Psoas muscle (tissue), 8 donors: Measurements from ENCODE around the gene ARHGAP12. TPM values are rescaled to one million over a fixed set of nuclear protein-coding genes. Genes with fewer than 3 reads are reported as not detected.
"Not testable (repeated sequence)": the region's sequence is repeated elsewhere in the genome, so short reads cannot be mapped to it uniquely, and the experiment has no call there.

ENCODE experiments used
- ATAC-seq, 4 donors: fragments of 200-7000 bp; cut with Tn5 transposase; one replicate each; pipeline ENCODE4 v1.9.1; 2020; ENCODE audit warnings: moderate library complexity in 3 of 4, mild to moderate bottlenecking in 2 of 4
- DNase-seq, 2 donors: peaks; one replicate each; pipeline ENCODE4 v3.0.0-alpha.2; 2020
- H3K27ac ChIP-seq: fragments of 200-600 bp; one replicate; pipeline ENCODE4 v1.8.0; 2022
- H3K27me3 ChIP-seq, 3 donors: fragments of 200-600 bp in 1 of 3; one replicate each; pipeline versions ENCODE4 v1.6.1 to v1.8.0; 2013 to 2022; ENCODE audit warnings: low read length in 2 of 3, mild to moderate bottlenecking in 2 of 3, moderate library complexity in 1 of 3; ENCODE audit not compliant: insufficient read depth in 3 of 3
- H3K36me3 ChIP-seq, 2 donors: fragments of 200-600 bp in 1 of 2; one replicate each; pipeline versions ENCODE4 v1.6.1 to v1.8.0; 2013 to 2022; ENCODE audit warnings: low read depth in 1 of 2, mild to moderate bottlenecking in 1 of 2, moderate library complexity in 1 of 2; ENCODE audit not compliant: insufficient read depth in 1 of 2
- H3K4me1 ChIP-seq: fragments of 200-600 bp; one replicate; pipeline ENCODE4 v1.8.0; 2022
- H3K4me3 ChIP-seq: fragments of 200-600 bp; one replicate; pipeline ENCODE4 v1.8.0; 2022; ENCODE audit warnings: mild to moderate bottlenecking
- H3K9me3 ChIP-seq: fragments of 200-600 bp; one replicate; pipeline ENCODE4 v1.8.0; 2022
- WGBS, 3 donors: extraction: QIAGEN DNeasy Blood & Tissue Kit; methylation state at CpG; one replicate each; pipeline versions ENCODE4 v1.1.6 to v1.1.7; 2013; 5-methylcytosine and 5-hydroxymethylcytosine counted together
- intact Hi-C, 2 donors: fragments of 100-400 bp; cut with DNase I; formaldehyde crosslinking; loops; one replicate each; pipeline versions ENCODE4 v1.11.0 to v1.14.2; 2022
- polyA plus RNA-seq, 3 donors: library from polyadenylated mRNA; stranded (reverse); fragments of 200-250 nt; gene quantifications; one replicate each; pipeline ENCODE4 v1.2.3, GENCODE V29; 2013
- total RNA-seq, 4 donors: library from RNA; stranded (reverse); fragmentation: NEBNext Ultra II Directional in 2 of 4; extraction: Animal tissue kit (Norgen Biotek cat#: 25700) in 2 of 4; gene quantifications; one replicate each; pipeline versions ENCODE4 v1.2.1 to v1.2.4, GENCODE V29; 2021 to 2023
- TF ChIP-seq, protein P1 (sequence below): fragments of 200-600 bp; IDR thresholded peaks from one replicate; pipeline ENCODE4 v1.8.0; 2022; ENCODE audit warnings: antibody characterized with exemption
- donor health status: healthy with polysubstance abuse.
- donor health status: DM: no; HTN: no; CAD: no; lungs with moderate emphysema.
- donor health status: Bipolar disorder and iron deficiency.
- donor health status: healthy.
- donor health status: DM: yes; HTN: yes; CAD: no.
- donor health status: DM: no; HTN: no; CAD: no.
- donor health status: DM: no; HTN: no; CAD: no.
- donor health status: DM: yes; HTN: yes; CAD: no.

The ARHGAP12 gene
- total and polyA plus RNA-seq, 7 donors: 8.2 to 18.2 (median 11.8) TPM

DNA sequence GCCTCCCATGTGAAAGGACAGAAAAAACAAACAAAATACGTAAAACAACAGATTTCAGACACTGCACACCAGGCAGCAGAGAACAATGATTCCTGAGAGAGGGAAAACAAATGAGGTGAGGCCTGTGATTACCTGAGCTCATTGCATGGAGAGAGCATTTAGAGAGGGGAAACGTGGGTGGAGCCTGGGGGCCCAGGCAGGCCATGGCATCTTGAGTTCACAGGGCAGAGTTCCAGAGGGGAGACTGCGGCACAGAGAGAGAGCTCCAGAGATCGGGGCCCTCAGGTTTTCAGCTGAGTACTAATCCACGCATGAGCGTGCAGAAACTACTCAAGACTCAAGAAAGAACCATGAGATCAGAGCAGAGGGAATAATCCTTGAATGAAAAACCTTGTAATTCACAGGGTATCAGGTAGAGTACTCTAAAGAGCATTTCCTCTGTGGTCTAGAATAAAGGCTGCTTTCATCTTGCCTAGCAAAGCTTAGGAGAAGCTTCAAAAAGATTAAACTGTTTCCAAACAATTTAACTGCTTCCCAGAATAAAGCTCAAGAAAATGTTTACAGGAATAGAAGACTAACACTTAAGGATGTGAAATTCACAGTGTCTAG lies 46.6 kb upstream of the ARHGAP12 start:
- WGBS, 3 donors: 84 to 91% (median 91%) methylated on average over 6 of the region's 6 CpGs
- Histone ChIP-seq H3K4me3 (no peak overlapping the region), H3K36me3 (no peaks in the 10 kb centered on the region), H3K4me1 (no peaks in the 10 kb centered on the region), H3K9me3 (no peaks in the 10 kb centered on the region), H3K27me3 (no peaks in the 10 kb centered on the region), H3K27ac (no peak overlapping the region)
- ATAC-seq (no peak), DNase-seq (no peak)
- TF ChIP-seq, protein P1, sequence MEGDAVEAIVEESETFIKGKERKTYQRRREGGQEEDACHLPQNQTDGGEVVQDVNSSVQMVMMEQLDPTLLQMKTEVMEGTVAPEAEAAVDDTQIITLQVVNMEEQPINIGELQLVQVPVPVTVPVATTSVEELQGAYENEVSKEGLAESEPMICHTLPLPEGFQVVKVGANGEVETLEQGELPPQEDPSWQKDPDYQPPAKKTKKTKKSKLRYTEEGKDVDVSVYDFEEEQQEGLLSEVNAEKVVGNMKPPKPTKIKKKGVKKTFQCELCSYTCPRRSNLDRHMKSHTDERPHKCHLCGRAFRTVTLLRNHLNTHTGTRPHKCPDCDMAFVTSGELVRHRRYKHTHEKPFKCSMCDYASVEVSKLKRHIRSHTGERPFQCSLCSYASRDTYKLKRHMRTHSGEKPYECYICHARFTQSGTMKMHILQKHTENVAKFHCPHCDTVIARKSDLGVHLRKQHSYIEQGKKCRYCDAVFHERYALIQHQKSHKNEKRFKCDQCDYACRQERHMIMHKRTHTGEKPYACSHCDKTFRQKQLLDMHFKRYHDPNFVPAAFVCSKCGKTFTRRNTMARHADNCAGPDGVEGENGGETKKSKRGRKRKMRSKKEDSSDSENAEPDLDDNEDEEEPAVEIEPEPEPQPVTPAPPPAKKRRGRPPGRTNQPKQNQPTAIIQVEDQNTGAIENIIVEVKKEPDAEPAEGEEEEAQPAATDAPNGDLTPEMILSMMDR: no peak
- intact Hi-C loops: no loop called here

DNA sequence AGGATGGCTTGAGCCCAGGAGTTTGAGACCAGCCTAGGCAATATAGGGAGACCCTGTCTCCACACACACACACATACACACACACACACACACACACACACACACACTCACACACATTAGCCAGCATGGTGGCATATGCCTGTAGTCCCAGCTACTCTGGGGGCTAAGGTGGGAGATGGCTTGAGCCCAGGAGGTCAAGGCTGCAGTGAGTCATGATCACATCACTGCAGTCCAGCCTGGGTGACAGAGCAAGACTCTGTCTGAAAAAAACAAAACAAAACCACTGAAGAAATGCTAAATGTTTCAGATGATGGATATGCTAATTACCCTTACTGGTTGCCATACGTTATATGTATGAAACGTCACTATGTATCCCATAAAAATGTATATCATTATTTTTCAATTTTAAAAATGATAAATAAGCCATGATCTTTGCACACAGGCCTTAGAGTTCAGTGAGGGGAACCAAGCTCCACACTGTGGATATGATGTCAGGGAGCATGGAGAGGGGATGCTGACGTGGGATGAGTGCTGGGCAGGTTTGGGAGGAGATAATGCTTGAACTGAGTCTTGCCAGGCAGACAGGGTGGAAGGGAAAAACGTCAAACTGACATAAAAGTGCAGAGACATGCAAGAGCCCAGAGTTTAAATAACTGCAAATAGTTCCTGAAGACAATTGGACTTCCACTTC lies 45.9 kb upstream of the ARHGAP12 start:
- no peak overlapping the region for H3K4me3 ChIP-seq
- 84 to 91% (median 87%) methylated on average over 4 of the region's 4 CpGs for WGBS, 3 donors
- no peaks in the 10 kb centered on the region for H3K9me3 ChIP-seq
- H3K27ac ChIP-seq: no peak overlapping the region
- no peaks in the 10 kb centered on the region for H3K36me3 ChIP-seq
- no peak for DNase-seq
- ATAC-seq: no peak
- no peaks in the 10 kb centered on the region for H3K4me1 ChIP-seq
- TF ChIP-seq, protein P1: no peak
- intact Hi-C loops: no loop called here
- H3K27me3 ChIP-seq: no peaks in the 10 kb centered on the region

DNA sequence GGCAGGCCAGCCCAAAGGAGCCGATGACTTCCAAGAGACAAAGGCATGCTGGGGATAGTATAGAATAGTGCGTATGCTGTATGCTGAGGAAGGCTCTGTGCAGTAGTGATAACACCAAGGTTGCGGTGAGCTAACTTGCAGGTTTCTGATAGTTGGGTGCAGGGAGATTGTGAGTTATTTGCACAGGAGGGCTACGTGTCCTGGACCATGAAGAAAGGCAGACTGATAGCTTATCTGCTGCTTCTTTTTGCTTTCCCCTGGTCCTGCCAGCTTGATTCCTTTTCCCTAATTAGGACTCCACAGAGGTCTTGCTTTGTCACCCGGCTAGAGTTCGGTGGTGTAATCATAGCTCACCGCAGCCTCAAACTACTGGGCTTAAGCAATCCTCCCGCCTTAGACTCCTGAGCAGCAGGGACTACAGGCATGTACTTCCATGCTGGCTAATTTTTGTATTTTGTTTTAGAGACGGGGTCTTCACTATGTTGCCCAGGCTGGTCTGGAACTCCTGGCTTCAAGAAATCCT lies 43.9 kb upstream of the ARHGAP12 start:
- DNase-seq (no peak), ATAC-seq (no peak)
- intact Hi-C loops: no loop called here
- H3K27ac ChIP-seq: no peak overlapping the region
- TF ChIP-seq, protein P1: no peak
- no peaks in the 10 kb centered on the region for H3K36me3 ChIP-seq
- no peak overlapping the region for H3K4me3 ChIP-seq
- 92 to 96% (median 95%) methylated on average over 9 of the region's 9 CpGs for WGBS, 3 donors
- H3K4me1 ChIP-seq: no peaks in the 10 kb centered on the region
- no peaks in the 10 kb centered on the region for H3K27me3 ChIP-seq
- H3K9me3 ChIP-seq: no peaks in the 10 kb centered on the region

DNA sequence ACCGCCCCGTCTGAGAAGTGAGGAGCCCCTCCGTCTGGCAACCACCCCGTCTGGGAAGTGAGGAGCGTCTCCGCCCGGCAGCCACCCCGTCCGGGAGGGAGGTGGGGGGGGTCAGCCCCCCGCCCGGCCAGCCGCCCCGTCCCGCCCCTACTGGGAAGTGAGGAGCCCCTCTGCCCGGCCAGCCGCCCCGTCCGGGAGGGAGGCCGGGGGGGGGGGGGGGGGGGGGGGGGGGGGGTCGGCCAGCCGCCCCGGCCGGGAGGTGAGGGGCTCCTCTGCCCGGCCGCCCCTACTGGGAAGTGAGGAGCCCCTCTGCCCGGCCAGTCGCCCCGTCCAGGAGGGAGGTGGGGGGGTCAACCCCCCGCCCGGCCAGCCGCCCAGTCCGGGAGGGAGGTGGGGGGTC lies 41.2 kb upstream of the ARHGAP12 start:
- H3K36me3 ChIP-seq, H3K27me3 ChIP-seq, H3K4me1 ChIP-seq, H3K9me3 ChIP-seq, H3K4me3 ChIP-seq, intact Hi-C loops, DNase-seq, H3K27ac ChIP-seq, ATAC-seq: not testable (repeated sequence)
- WGBS, 3 donors: no CpG with 5 or more reads among the region's 32 CpGs

DNA sequence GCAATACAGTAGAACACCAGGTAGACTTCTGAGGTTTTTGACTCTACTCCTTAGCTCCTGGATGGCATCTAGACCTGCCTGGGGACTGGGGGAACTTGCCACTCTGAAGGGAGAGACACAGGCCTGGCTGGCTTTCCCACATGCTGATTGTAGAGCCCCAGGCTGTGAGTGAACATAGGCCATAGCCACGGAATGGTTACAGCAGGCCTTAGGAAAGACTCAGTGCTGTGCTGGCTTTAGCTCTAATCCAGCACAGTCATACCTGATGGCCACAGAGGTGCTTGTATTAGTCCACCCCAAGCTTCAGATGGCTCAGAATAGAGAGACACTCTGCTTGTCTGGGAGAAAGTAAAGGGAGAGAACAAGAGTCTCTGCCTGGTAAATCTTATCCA lies 35.0 kb upstream of the ARHGAP12 start:
- H3K4me1 ChIP-seq: no peaks in the 10 kb centered on the region
- no peaks in the 10 kb centered on the region for H3K27me3 ChIP-seq
- no peaks in the 10 kb centered on the region for H3K9me3 ChIP-seq
- TF ChIP-seq, protein P1: no peak
- 81 to 100% (median 95%) methylated on average over 1 of the region's 1 CpG for WGBS, 3 donors
- no peaks in the 10 kb centered on the region for H3K36me3 ChIP-seq
- intact Hi-C loops: no loop called here
- no peak overlapping the region for H3K27ac ChIP-seq
- DNase-seq: no peak
- no peak overlapping the region for H3K4me3 ChIP-seq
- ATAC-seq: no peak
